Posterior cingulate gyrus (tissue), 11 donors: Measurements from ENCODE around the gene ANKRD29.
"Not testable (repeated sequence)": the region's sequence is repeated elsewhere in the genome, so short reads cannot be mapped to it uniquely, and the experiment has no call there.

ENCODE experiments used
- DNase-seq, 10 donors: peaks; one replicate each; pipeline versions ENCODE4 v3.0.0 to v3.0.0-alpha.2; 2020 to 2021; ENCODE audit warnings: mixed read lengths in 3 of 10
- intact Hi-C: fragments of 100-400 bp; cut with DNase I; formaldehyde crosslinking; loops from one replicate; pipeline ENCODE4 v1.15.1; 2023

Gene ANKRD29

GRCh38 chr18:23648456-23648855 lies 14.3 kb downstream of the ANKRD29 start:
- intact Hi-C loops = no loop called here
- no peak for DNase-seq

- no peak for DNase-seq
- intact Hi-C loops = no loop called here
These were observed 16.4 kb downstream of the ANKRD29 start for GRCh38 chr18:23646282-23646681.

DNA sequence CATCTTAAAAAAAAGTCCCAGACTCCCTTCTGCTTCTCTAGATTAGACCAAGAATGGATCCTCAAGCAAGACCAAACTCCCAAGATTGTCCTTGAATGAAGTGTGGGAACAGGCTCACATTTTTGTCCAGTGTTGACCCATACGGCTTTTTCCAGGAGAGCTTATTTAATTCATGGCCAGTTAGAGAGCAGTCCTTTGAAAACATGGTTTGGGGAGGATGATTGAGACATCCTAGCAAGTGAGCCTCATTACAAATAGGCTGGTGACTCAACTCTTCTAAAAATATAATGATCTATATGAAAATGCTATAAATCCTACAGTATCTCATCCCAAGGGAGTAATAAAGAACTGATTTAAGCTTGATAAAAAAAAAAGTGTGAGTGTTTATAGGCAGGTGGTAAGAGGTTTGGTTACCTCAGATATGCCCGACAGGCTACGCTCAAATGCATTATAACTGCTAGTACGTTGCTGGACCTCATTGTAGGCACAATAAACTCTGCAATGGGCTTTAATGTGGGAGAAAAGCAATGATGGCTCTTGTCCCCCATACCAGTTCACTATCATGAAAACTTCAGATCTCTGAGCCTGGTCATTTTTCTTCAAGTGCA lies 17.0 kb downstream of the ANKRD29 start:
- no peak for DNase-seq

GRCh38 chr18:23643815-23644490 lies 18.8 kb downstream of the ANKRD29 start:
- DNase-seq = no peak
- intact Hi-C loops = no loop called here

More for the DNA sequence above, 17.0 kb downstream of the ANKRD29 start:
- intact Hi-C loops = no loop called here

- peak in 1 of 10 donors; percentile 83 for DNase-seq
- intact Hi-C loops = no loop called here
These were observed 20.6 kb downstream of the ANKRD29 start for GRCh38 chr18:23641937-23642666.

GRCh38 chr18:23641143-23641720 lies 21.5 kb downstream of the ANKRD29 start:
- DNase-seq = no peak
- intact Hi-C loops = no loop called here

GRCh38 chr18:23640052-23640451 lies 22.7 kb downstream of the ANKRD29 start:
- intact Hi-C loops = no loop called here
- DNase-seq = no peak

DNA sequence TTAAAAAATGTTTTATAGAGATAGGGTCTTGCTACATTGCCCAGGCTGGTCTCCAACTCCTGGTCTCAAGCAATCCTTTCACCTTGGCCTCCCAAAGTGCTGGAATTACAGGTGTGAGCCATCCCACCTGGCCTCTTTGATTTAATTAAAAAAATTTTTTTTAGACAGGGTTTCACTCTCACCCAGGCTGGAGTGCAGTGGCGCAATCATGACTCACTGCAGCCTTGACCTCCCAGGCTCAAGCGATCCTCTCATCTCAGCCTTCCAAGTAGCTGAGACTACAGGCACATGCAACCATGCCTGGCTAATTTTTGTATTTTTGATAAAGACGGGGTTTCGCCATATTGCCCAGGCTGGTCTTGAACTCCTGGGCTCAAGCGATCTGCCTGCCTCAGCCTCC lies 26.3 kb downstream of the ANKRD29 start:
- intact Hi-C loops, DNase-seq: not testable (repeated sequence)

DNA sequence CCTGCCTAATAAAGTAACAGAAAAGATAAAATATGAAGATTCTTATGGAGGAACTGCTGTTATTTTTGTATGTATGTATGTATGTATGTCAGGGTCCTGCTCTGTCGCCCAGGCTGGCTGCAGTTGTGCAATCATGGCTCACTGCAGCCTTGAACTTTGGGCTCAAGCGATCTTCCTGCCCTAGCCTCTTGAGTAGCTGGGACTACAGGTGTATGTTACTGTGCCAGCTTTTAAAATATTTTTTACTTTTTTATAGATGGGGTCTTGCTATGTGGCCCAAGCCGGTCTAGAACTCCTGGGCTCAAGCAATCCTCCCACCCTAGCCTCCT lies 26.7 kb downstream of the ANKRD29 start:
- intact Hi-C loops = no loop called here
- no peak for DNase-seq

DNA sequence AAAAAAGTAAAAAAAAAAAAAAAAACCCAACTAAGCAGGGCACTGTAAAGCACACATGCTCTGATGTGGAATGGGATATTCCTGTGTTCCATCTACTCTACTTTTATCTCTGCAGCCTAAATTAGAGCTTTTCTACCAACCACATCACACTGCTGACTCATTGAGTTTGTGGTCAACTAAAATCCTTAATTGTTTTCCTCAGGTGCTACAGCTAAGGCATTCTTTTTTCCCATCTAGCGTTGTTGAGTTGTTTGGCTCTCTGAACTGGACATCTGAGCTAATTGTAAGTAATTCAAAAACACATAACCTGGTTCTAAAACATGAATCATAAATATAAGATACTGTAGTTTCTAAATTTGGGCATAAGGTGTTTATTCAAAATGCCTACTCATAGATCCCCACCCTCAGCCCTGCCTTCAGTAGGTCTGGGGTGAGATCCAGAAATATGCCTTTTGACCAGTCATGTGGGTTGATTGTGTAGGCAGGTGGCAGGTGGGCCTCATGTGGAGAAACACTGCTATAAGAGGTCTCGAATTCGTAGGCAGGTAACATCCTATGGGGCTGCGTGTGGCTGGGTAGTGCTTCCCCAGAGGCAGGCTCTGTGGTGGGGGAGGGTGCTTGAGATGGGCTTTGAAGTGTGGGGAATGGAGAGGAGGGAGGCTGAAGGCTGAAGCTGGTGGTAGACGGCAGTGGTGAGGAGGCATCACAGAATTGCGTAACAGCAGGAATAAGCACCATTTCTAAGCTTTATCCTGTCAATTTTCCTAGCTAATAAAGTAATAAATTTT lies 27.2 kb downstream of the ANKRD29 start:
- intact Hi-C loops = no loop called here
- no peak for DNase-seq

GRCh38 chr18:23634692-23635091 lies 28.0 kb downstream of the ANKRD29 start:
- DNase-seq = no peak

DNA sequence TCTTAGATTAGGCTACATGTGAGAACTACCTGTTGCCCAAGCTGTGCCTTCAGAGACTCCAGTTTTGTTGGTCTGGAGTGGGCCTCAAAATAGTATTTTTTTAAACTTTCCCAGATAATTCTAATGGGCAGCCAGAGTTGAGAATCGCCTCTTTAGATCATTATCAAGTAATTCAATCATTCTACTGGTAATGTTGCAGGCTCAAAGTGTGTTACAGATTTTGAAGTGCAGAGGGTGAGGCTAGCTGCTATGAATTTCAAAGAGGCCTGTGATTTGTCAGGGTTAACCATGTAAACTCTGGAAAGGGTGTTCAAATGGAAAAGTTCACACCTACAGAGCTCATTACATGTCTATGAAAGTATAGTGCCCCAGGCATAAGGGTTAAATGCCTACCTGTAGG lies 30.1 kb downstream of the ANKRD29 start:
- intact Hi-C loops = no loop called here
- DNase-seq = no peak

More at GRCh38 chr18:23634692-23635091, 28.0 kb downstream of the ANKRD29 start:
- intact Hi-C loops = no loop called here

DNA sequence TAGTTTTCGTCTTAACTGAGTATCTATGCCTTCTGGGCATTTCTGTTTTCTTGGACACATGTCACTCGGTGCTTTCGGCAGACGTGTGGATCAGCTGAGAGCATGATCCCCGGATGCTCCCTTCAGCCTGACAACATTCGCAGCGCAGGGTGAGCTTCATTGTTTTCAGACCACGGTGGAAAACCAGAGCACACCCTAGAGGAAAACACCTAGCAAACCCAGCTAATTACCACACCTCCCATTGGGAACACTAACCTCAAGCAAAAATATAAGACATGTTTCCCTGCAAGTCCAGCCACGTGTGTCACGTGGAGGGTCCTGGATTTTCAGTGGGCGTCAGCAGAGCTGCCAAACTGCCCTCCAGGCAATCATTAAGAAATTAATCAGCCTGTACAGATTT lies 31.0 kb downstream of the ANKRD29 start:
- intact Hi-C loops = no loop called here

DNA sequence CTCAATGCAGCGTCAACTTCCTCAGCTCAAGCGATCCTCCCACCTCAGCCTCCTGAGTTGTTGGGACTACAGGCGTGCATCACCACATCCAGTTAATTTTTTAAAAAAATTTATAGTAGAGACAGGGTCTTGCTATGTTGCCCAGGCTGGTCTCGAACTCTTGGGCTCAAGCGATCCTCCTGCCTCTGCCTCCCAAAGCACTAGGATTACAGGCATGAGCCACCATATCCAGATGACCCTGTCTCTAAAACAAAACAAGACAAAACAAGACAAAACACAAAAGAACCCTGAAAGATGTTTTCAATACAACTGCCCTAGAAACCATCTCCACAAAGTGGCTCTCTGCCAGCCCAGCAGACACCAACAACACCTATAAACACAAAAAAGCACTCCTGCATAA lies 31.4 kb downstream of the ANKRD29 start:
- intact Hi-C loops = no loop called here
- DNase-seq = no peak

More for the DNA sequence above, 31.0 kb downstream of the ANKRD29 start:
- DNase-seq = no peak

DNA sequence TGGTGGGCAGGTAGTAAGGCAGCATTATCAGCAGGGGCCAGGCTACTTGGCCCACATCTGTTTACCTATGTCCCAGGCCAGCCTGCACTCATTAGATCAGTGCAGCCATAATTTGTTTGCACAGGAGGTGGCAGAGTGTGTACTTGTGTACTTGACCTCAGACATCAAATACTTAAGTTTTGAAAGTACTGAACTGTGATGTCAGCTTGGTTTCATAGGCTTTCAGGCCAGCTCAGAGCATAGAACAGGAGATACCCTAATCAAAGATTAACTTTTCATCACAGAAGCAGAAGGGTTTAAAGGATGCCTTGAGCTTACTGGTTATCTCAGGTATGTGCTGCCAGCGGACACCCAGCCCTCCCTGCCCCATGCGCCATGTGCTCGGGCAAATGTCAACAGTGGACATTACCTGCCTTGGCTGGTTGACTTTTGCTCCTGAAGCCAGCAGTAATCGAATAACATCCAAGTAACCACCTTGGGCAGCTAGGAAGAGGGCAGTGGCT lies 33.2 kb downstream of the ANKRD29 start:
- DNase-seq = no peak
- intact Hi-C loops = loop anchor here (10.0 kb wide), 1 partner anchor 485 kb away; no protein-coding TSS in a partner anchor

GRCh38 chr18:23627970-23628369 lies 34.7 kb downstream of the ANKRD29 start:
- DNase-seq = no peak
- intact Hi-C loops = loop anchor here (10.0 kb wide), 1 partner anchor 487 kb away; no protein-coding TSS in a partner anchor

DNA sequence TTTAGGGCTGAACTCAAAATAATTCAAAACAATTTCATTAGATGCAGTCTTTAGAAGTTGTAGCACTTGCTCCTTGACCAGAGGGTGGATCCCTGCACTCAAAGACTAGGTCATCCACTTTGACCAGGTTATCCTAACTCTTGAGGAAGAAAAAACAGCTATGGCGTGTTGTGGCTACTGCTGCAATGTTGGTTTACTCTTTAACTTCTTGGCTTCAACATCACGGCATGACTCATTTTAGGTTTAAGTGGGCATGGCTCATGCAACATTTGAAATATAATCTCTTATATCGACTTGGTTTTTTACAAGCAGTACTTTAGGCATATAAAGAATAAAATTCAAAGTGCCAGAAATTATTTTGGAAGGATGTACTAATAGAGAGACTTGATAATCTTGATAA lies 35.4 kb downstream of the ANKRD29 start:
- intact Hi-C loops = loop anchor here (10.0 kb wide), 1 partner anchor 487 kb away; no protein-coding TSS in a partner anchor
- DNase-seq = no peak

- intact Hi-C loops = loop anchor here (10.0 kb wide), 1 partner anchor 488 kb away; no protein-coding TSS in a partner anchor
- DNase-seq = no peak
These were observed 36.0 kb downstream of the ANKRD29 start for GRCh38 chr18:23626451-23627279.

- intact Hi-C loops = loop anchor here (5.0 to 10.0 kb wide), 2 partner anchors 294 to 492 kb away; no protein-coding TSS in a partner anchor
These were observed 39.7 kb downstream of the ANKRD29 start for GRCh38 chr18:23623040-23623439.

More at GRCh38 chr18:23623040-23623439, 39.7 kb downstream of the ANKRD29 start:
- DNase-seq = no peak
